ENCODE data around the gene LGALS9B.
"Not testable (repeated sequence)": the region's sequence is repeated elsewhere in the genome, so short reads cannot be mapped to it uniquely, and the experiment has no call there.

Gene LGALS9B

GRCh38 chr17:20401306-20402022, 65.9 kb downstream of the LGALS9B start:
- DNase-seq = not testable (repeated sequence)

GRCh38 chr17:20400559-20401305, 66.6 kb downstream of the LGALS9B start:
- DNase-seq = not testable (repeated sequence)
